RWPE1 (cell line): ENCODE results near the gene CCDC178.

ENCODE experiments used
- CTCF ChIA-PET: fragments of 350-600 bp; sonication (Branson Sonifier 250); formaldehyde crosslinking; extraction: SDS; loops from one replicate; lab custom pipeline; 2021; lab: Yijun Ruan, JAX
- POLR2A ChIA-PET: fragments of 400-600 bp; formaldehyde crosslinking; extraction: SDS; loops from one replicate; lab custom pipeline; 2020; ENCODE audit warnings: antibody characterized with exemption; ENCODE audit not compliant: low non-redundant PET; lab: Yijun Ruan, JAX
- DNase-seq: peaks from one replicate; pipeline ENCODE4 v3.0.0; 2012; ENCODE audit warnings: low spot score
- H3K27ac ChIP-seq: fragments of 450-650 bp; 2 replicates; pipeline ENCODE4 v1.5.1; 2017
- CTCF ChIP-seq: fragments of 450-650 bp; conservative IDR thresholded peaks from 2 replicates; pipeline ENCODE4 v1.5.1; 2017; ENCODE audit warnings: low read depth, mild to moderate bottlenecking

Gene CCDC178

DNA sequence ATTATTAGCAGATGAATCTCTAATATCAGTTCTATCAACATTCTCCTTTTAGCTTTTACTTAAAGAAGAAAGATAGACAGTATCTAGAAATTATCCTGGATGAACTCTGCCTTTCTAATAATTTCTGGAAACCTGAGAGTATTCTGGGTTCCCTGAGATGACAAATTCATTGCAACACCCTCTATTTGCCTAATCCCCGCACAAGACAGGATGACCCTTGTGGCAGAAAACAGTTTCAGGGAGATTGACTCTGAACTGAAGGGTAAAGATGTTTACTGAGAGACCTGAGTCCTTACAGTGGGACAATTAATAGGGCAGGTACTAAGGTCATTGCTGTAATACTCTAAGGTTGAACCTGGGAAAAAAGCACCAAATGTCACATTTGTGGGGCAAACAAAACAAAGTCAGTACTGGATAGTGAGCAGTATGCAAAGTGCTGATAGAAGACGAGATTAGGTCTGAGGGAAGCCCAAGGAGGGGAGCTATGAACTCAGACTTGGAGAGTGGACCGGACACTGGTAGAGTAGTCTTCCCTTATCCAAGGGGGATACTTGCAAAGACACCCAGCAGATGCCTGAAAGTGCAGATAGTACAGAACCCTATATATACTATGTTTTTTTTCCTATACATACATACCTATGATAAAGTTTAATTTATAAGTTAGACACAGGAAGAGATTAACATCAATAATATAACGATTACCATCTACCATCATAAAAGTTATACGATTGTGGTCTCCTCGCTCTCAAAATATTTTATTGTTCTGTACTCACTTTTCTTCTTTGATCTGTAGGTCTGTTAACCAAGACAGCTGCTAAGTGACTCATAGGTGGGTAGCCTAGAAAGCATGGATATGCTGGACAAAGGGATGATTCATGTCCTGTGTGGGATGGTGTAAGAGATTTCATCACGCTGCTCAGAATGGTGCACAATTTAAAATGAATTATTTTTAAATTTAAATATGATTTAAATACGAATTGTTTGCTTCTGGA, 519.4 kb downstream of the CCDC178 start:
- ChIA-PET CTCF (no interaction called here), POLR2A (no interaction called here)
- H3K27ac ChIP-seq = no peak overlapping the region
- no peak for TF ChIP-seq CTCF
- peak; percentile 71 for DNase-seq

DNA sequence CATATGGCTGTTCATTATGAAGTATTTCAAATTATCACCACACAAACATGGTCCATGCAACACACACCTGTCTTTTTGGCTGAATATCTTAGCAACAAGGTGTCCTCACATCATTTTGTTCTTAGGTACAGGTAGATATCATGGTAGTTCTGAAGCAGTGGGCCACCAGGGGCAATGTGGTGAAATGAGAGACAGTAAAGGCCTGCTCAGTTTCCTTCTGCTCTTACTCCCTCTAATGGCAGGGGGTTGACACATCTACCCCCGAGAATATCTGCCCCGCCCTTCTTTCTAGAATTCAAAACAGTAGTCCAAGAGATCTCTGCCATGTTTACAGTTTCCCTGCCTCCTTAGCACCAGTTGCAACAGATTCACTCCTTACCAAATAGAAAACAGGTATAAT, 520.7 kb downstream of the CCDC178 start:
- ChIA-PET CTCF (no interaction called here), POLR2A (no interaction called here)
- H3K27ac ChIP-seq = no peak overlapping the region
- TF ChIP-seq CTCF = no peak
- peak; percentile 16 for DNase-seq

- ChIA-PET POLR2A (no interaction called here), CTCF (no interaction called here)
- no peak overlapping the region for H3K27ac ChIP-seq
Measured at GRCh38 chr18:32918692-32919250, 521.8 kb downstream of the CCDC178 start.

GRCh38 chr18:32915516-32915915, 525.0 kb downstream of the CCDC178 start:
- no peak for DNase-seq
- ChIA-PET POLR2A (no interaction called here), CTCF (no interaction called here)
- no peak overlapping the region for H3K27ac ChIP-seq
- no peak for TF ChIP-seq CTCF

More at GRCh38 chr18:32918692-32919250, 521.8 kb downstream of the CCDC178 start:
- no peak for DNase-seq
- TF ChIP-seq CTCF = no peak

DNA sequence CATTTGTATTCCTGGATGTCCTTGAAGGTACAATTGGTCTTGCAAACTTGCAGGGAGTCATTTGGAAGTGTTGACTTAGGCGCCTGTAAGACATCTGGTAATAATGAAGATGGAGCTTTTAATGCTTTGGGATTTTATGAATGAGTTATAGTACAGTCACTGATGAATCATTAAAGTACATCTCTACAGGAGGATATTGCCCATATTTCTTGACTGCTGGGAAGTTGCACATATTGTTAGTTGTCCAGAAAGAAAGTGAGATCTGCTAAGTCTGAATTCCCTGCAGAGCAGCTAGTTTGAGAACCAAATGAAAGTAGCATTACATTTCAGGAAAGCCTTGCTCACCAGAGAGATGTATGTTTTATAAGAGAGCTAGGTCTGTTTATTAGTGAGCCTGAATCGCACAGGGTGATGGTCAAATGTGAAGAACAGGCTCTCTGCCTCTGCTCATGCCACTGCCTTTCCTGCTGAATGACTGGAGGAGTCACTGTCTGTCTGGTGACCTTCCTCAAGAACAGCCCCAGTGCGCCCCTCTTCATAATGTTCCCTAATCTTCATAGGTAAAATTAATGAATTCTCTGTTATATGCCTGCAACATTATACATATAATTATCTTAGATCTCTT, 528.7 kb downstream of the CCDC178 start:
- POLR2A ChIA-PET = no interaction called here
- CTCF ChIA-PET = interaction anchor here (0.5 kb wide), 1 partner anchor 43 kb away, joined by 3 read pairs; no protein-coding TSS in a partner anchor

More for the DNA sequence above, 528.7 kb downstream of the CCDC178 start:
- TF ChIP-seq CTCF = no peak
- no peak overlapping the region; the same call in 1 of the 2 replicates for H3K27ac ChIP-seq
- DNase-seq = peak; percentile 37
